GM12873 (cell line): ENCODE results near the gene SERPINA9.

Source experiments
- TF ChIP-seq, protein P1 (sequence below): IDR thresholded peaks from 2 replicates; pipeline ENCODE4 v1.5.1; 2012; ENCODE audit warnings: low read depth, mild to moderate bottlenecking, moderate library complexity, low read length, control low read depth; ENCODE audit not compliant: insufficient read depth; ENCODE audit errors: missing control alignments

The SERPINA9 gene

GRCh38 chr14:94478420-94478819 lies 2.4 kb upstream of the SERPINA9 start:
- TF ChIP-seq, protein P1, sequence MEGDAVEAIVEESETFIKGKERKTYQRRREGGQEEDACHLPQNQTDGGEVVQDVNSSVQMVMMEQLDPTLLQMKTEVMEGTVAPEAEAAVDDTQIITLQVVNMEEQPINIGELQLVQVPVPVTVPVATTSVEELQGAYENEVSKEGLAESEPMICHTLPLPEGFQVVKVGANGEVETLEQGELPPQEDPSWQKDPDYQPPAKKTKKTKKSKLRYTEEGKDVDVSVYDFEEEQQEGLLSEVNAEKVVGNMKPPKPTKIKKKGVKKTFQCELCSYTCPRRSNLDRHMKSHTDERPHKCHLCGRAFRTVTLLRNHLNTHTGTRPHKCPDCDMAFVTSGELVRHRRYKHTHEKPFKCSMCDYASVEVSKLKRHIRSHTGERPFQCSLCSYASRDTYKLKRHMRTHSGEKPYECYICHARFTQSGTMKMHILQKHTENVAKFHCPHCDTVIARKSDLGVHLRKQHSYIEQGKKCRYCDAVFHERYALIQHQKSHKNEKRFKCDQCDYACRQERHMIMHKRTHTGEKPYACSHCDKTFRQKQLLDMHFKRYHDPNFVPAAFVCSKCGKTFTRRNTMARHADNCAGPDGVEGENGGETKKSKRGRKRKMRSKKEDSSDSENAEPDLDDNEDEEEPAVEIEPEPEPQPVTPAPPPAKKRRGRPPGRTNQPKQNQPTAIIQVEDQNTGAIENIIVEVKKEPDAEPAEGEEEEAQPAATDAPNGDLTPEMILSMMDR: no peak

DNA sequence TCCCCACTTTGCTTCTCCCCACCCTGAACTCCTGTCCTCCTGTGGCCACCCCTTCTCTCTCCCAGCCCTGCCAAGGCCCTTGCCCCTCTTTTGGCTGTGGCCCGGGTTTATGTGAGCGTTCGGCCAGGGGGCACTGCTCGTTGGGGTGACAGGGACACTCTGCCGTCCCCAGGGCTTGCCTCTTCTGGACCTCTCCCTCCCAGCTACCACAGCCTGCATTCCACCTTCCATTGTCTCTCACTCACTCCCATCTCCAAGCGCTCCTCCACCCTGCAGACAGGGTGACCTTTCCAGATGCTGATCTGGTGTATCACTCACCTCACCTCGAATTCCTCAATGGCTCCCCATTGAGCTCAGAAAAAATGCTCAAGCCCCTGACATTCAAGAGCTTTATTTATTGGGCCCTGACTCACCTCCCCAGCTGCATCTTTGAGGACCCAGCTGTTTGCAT lies 1.4 kb downstream of the SERPINA9 start:
- TF ChIP-seq, protein P1: no peak

- TF ChIP-seq, protein P1: no peak
Observed at GRCh38 chr14:94473666-94474410, 2.2 kb downstream of the SERPINA9 start.

GRCh38 chr14:94472842-94473241 lies 3.2 kb downstream of the SERPINA9 start:
- TF ChIP-seq, protein P1: no peak

- TF ChIP-seq, protein P1: no peak
Observed at GRCh38 chr14:94471045-94471444, 5.0 kb downstream of the SERPINA9 start.

DNA sequence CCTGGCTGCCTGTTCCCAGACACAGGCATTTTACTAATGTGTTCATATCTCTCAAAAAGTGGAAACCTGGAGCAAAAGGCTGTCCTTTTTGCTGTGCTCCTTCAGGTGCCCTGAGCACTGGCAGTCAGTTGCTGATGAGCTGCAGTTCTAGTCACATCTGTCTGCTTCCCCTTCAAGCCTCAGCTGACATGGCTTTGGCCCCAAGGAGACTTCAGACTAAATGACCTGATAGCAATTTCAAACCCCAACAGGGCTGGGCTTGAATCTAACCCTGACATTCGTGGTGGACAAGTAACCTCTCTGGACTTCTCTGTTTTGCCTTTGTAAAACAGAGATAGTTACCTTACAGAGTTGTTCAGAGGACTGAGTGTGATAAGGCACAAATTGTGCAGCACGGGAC lies 5.7 kb downstream of the SERPINA9 start:
- TF ChIP-seq, protein P1: no peak

DNA sequence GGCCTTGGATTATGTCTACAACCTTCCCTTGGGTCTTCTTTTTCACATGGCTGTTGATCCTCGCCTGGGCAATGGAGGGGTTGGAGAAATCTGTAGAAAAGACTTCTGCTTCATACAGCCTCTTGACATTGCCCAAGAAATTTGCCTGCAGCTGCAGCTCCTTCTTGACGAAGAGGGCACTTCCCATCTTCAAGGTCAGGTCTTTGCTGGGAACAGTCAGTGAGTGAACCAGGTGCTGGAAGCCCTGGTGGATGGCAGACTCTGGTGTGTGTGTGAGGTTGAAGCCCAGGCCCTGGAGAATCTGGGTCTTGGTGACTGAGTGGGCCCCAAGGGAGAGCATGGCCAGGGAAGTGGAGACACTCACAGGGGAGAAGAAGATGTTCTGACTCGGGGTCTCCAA lies 6.7 kb downstream of the SERPINA9 start:
- TF ChIP-seq, protein P1: no peak
